Measurements from ENCODE around the gene HOXB6. TPM values are rescaled to one million over a fixed set of nuclear protein-coding genes. Genes with fewer than 3 reads are reported as not detected.
A peak's percentile ranks its signal among the peaks of the same experiment; 100 is the strongest.

The HOXB6 gene
- total and polyA plus RNA-seq, 5 donors = 0.74 to 1.8 (median 1.1) TPM

DNA sequence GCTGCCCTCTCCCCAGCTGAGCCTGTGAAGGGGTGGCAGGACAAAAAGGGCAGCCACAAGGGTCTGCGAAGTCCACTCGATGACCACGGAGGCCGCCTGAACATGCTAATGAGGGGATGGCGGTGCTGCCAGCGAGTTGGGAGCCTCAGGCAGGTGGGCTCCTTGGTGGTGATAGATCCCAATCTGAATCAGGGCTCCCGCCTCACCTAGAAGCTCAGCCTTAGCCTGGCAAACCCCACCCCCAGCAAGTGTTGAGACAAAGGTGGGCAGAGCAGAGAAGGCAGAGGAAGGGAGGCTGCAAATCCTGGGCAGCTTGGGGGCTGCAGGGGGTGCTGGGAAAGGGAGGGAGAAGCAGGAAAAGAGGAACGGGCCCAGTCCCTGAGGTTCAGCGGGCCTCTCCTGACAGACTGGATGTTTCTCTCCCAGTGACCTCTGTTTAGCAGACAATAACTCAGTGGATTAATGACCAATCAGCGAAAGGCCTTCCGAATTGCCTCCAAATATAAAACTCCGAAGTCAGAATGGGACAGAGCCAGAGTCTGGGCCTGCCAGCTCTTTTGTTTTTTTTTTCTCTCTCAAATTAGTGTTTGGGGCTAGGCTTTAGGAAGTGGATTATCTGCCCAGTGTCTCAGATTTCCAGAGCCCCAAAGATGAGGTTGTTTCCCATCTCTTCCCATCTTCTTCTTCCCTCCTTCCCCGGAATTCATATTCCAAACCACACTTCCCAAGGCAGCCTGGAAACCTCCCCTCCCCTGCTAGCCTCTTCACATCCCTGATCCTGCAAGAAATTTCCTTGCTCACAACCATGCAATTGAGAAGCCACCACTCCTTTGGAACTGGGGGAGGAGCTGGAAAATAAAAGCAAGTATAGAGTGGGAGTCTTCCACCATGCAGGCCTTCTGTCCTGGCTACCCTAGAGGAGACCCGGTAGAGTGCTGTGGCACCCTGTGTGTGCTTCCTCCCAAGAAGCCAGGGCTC lies 44.7 kb downstream of the HOXB6 start:
- no peaks in the 10 kb centered on the region for H3K27me3 ChIP-seq (ENCODE audit: control insufficient read depth, insufficient read depth)
- peaks cover 1% of the 10 kb centered on the region for H3K4me1 ChIP-seq (ENCODE audit: control insufficient read depth, insufficient read depth, low read length)
- H3K27ac ChIP-seq (ENCODE audit: low read length) = no peak overlapping the region
- H3K9me3 ChIP-seq (ENCODE audit: control insufficient read depth, low read length) = no peaks in the 10 kb centered on the region
- no peak for DNase-seq
- H3K4me3 ChIP-seq (ENCODE audit: low read length) = no peak overlapping the region
- intact Hi-C loops (cut with DNase I) = no loop called here
- no peak for ATAC-seq
- 60% methylated on average over 14 of the region's 14 CpGs for WGBS

- ATAC-seq = no peak
- H3K4me1 ChIP-seq (ENCODE audit: control insufficient read depth, insufficient read depth, low read length) = peaks cover 1% of the 10 kb centered on the region
- intact Hi-C loops (cut with DNase I) = no loop called here
- DNase-seq = no peak
- no peaks in the 10 kb centered on the region for H3K27me3 ChIP-seq (ENCODE audit: control insufficient read depth, insufficient read depth)
- no peak overlapping the region for H3K27ac ChIP-seq (ENCODE audit: low read length)
- no peak overlapping the region for H3K4me3 ChIP-seq (ENCODE audit: low read length)
- WGBS = 66% methylated on average over 16 of the region's 16 CpGs
- no peaks in the 10 kb centered on the region for H3K9me3 ChIP-seq (ENCODE audit: control insufficient read depth, low read length)
Observed at GRCh38 chr17:48559122-48559839, 45.5 kb downstream of the HOXB6 start.

DNA sequence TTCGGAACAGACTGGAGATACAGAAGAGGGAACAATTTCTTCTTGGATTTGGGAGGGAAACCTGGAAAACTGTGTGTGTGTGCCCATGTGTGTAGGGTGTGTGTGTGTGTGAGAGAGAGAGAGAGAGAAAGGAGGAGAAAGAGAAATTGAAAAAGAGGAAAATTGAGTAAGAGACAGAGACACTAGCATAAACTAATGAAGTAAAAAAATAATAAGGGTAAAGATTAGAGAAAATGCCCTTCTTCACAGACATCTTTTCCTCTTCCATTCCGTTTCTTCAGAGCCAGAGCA lies 46.0 kb downstream of the HOXB6 start:
- Histone ChIP-seq H3K27ac (ENCODE audit: low read length) (no peak overlapping the region), H3K27me3 (ENCODE audit: control insufficient read depth, insufficient read depth) (no peaks in the 10 kb centered on the region), H3K4me3 (ENCODE audit: low read length) (no peak overlapping the region), H3K9me3 (ENCODE audit: control insufficient read depth, low read length) (no peaks in the 10 kb centered on the region), H3K4me1 (ENCODE audit: control insufficient read depth, insufficient read depth, low read length) (peaks cover 1% of the 10 kb centered on the region)
- ATAC-seq = no peak
- WGBS = 63% methylated on average over 2 of the region's 2 CpGs
- no peak for DNase-seq
- intact Hi-C loops (cut with DNase I) = no loop called here

DNA sequence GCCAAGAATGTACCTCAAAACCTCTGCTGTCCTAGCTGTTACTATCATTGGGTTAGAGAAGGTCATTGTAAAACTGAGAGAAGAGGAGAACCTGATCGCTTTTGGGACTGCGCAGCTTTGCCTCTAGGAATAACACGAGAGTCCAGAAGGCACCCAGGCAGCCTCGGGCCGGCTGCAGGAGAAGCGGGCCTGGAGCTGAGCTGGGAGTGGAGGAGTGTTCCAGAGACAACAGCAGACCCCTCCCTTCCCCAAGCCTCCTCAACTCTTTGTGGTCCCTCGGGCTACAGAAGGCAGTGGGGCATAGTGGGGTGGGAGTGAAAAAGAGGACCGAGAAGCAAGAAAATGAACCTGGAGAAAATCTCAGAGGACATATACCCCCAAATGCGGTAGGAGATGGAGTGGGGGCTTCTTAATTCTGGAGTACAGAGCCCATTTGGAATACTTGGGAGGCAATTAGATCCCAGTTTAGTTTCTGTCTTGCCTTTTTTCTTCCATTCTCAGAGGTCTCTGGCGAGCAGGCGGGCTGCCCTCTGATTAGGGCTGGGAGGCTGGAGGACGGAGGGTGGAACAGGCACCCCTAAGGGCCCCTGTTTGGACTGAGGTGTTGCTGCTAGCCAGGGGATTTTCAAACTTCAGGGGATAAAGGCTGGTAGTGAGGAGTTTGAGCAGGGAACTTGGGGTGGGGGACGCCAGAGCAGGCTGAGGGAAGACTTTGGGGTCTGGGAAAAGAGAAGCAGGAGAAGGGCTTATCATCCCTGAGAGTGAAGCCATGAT lies 46.5 kb downstream of the HOXB6 start:
- ATAC-seq (no peak), DNase-seq (no peak)
- H3K4me3 ChIP-seq (ENCODE audit: low read length) = no peak overlapping the region
- H3K27ac ChIP-seq (ENCODE audit: low read length) = no peak overlapping the region
- H3K27me3 ChIP-seq (ENCODE audit: control insufficient read depth, insufficient read depth) = no peaks in the 10 kb centered on the region
- 69% methylated on average over 13 of the region's 13 CpGs for WGBS
- intact Hi-C loops (cut with DNase I) = no loop called here
- no peaks in the 10 kb centered on the region for H3K9me3 ChIP-seq (ENCODE audit: control insufficient read depth, low read length)
- H3K4me1 ChIP-seq (ENCODE audit: control insufficient read depth, insufficient read depth, low read length) = peaks cover 1% of the 10 kb centered on the region

- DNase-seq (no peak), ATAC-seq (no peak)
- Histone ChIP-seq H3K27me3 (ENCODE audit: control insufficient read depth, insufficient read depth) (no peaks in the 10 kb centered on the region), H3K4me3 (ENCODE audit: low read length) (no peak overlapping the region), H3K27ac (ENCODE audit: low read length) (no peak overlapping the region), H3K9me3 (ENCODE audit: control insufficient read depth, low read length) (no peaks in the 10 kb centered on the region), H3K4me1 (ENCODE audit: control insufficient read depth, insufficient read depth, low read length) (peaks cover 1% of the 10 kb centered on the region)
- intact Hi-C loops (cut with DNase I) = no loop called here
- WGBS = 50% methylated on average over 7 of the region's 7 CpGs
Observed at GRCh38 chr17:48556576-48557401, 48.0 kb downstream of the HOXB6 start.

- DNase-seq = no peak
- ATAC-seq = no peak
- Histone ChIP-seq H3K9me3 (ENCODE audit: control insufficient read depth, low read length) (no peaks in the 10 kb centered on the region), H3K27me3 (ENCODE audit: control insufficient read depth, insufficient read depth) (no peaks in the 10 kb centered on the region), H3K27ac (ENCODE audit: low read length) (no peak overlapping the region), H3K4me1 (ENCODE audit: control insufficient read depth, insufficient read depth, low read length) (peaks cover 1% of the 10 kb centered on the region), H3K4me3 (ENCODE audit: low read length) (no peak overlapping the region)
- intact Hi-C loops (cut with DNase I) = no loop called here
- 63% methylated on average over 5 of the region's 5 CpGs for WGBS
Observed at GRCh38 chr17:48556229-48556575, 48.6 kb downstream of the HOXB6 start.

DNA sequence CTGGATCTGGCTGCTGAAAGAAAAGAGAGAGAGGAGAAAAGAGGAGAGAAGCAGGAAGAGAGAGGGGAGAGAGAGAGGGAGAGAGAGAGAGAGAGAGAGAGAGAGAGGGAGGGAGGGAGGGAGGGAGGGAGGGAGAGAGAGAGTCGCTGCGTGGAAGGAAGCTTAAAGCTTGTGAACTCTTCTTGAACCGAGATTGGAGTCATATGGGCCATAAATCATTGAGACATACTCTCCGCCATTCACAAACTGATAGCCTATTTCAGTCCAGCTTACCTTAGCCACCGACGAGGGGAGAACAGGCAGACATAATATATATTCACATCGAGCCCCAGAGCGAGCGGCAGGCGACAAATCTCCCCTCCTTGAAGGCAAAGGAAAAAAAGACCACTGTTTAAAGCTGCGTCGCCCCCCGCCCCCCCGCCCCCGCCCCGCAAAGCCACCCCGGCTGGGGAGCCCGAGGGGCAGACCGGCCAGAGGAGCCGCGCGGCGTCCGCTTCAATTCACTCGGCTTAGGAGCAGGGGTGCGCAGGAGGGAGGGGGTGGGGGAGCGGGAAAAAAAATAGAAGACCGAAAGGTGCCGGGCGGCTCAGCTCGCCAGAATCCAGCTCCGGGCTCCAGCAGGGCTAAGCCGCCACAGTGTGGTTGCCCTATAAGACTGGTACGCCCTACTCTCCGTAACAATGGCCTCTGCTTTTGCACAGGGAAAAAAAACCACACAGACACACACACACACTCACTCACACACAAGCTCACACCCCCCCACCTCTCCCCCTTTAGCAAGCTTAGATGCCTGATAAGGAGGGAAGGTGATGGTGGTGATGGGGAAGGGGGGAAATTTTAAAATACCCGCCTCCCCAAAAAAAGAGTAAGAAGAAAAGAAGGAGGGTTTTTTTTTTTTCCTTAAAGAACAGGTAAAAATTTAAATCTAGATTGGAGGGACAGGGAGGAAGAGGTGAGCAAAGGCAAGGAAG lies 49.2 kb downstream of the HOXB6 start:
- Histone ChIP-seq H3K4me3 (ENCODE audit: low read length) (peak overlapping the region; percentile 67), H3K27ac (ENCODE audit: low read length) (peak overlapping the region; percentile 17), H3K4me1 (ENCODE audit: control insufficient read depth, insufficient read depth, low read length) (peaks cover 1% of the 10 kb centered on the region), H3K9me3 (ENCODE audit: control insufficient read depth, low read length) (no peaks in the 10 kb centered on the region), H3K27me3 (ENCODE audit: control insufficient read depth, insufficient read depth) (no peaks in the 10 kb centered on the region)
- no peak for DNase-seq
- intact Hi-C loops (cut with DNase I) = no loop called here
- ATAC-seq = peak; percentile 24 to 44
- WGBS = 25% methylated on average over 36 of the region's 36 CpGs

DNA sequence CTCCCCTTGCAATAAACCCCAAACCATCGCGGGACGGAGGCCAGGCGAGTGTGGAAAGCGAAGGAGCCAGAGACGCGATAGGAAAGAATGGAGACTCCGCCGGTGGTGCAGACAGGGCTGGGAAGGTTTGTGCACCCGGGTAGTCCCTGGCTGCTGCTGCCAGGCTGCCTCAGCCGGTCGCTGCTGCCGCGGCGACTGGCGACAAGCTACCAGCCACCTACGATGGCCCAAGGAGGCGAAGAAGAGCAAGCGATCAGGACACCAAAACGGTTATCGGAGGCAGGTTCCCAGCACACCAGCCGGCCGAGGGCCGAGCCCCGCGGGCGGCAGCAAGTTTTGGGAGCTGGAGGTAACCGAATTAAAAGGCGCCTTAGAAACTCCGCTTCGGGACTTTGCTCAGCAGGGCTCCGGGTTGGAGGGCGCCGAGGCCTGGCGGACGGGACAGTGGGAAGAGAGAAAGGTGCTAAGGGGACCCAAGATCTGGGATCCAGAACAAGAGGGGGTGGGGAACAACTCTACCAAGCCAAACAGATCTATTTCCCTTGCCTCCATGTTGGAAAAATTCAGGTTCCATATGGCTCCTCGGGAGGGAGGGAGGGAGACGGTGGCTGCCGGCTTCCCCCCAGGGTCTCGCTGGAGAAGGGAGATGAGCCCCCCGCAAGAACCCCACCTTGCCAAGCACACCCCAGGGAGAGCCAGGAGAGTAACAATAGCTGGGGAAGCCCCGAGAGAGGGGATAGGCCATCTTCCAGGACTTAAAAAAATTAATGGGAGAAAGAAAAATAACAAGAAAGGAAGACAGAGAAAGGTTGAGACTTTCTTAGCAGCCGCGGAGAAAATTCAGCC lies 50.2 kb downstream of the HOXB6 start:
- no peak for ATAC-seq
- H3K4me3 ChIP-seq (ENCODE audit: low read length) = peak overlapping the region; percentile 67
- WGBS = 36% methylated on average over 44 of the region's 44 CpGs
- no peaks in the 10 kb centered on the region for H3K27me3 ChIP-seq (ENCODE audit: control insufficient read depth, insufficient read depth)
- no peak for DNase-seq
- H3K9me3 ChIP-seq (ENCODE audit: control insufficient read depth, low read length) = no peaks in the 10 kb centered on the region
- peaks cover 1% of the 10 kb centered on the region for H3K4me1 ChIP-seq (ENCODE audit: control insufficient read depth, insufficient read depth, low read length)
- intact Hi-C loops (cut with DNase I) = no loop called here
- H3K27ac ChIP-seq (ENCODE audit: low read length) = peak overlapping the region; percentile 51

DNA sequence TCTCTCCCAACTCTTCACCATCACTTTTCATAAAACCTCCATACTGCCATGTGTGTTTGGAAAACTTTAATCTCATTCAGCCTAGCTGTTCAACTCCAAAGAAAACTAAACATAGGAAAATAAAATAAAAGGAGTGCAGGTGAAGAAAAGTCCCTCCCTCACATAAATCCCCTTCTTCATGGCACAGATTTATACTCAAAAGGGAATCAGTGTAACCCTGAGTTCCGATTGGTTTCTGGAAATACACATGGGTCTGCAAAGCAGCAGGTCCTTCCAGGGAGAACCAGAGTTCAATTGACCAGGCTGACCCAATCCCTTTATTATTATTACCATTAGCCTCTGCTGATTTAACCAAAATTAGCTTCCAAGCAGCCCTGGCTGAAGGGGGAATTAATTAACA lies 51.0 kb downstream of the HOXB6 start:
- no peak for ATAC-seq
- 65% methylated on average over 1 of the region's 1 CpG for WGBS
- Histone ChIP-seq H3K4me3 (ENCODE audit: low read length) (no peak overlapping the region), H3K27me3 (ENCODE audit: control insufficient read depth, insufficient read depth) (no peaks in the 10 kb centered on the region), H3K9me3 (ENCODE audit: control insufficient read depth, low read length) (no peaks in the 10 kb centered on the region), H3K4me1 (ENCODE audit: control insufficient read depth, insufficient read depth, low read length) (peaks cover 1% of the 10 kb centered on the region), H3K27ac (ENCODE audit: low read length) (no peak overlapping the region)
- intact Hi-C loops (cut with DNase I) = no loop called here
- no peak for DNase-seq

All from right cardiac atrium (tissue), 5 donors.